ENCODE data around the gene ENGASE.

DNA sequence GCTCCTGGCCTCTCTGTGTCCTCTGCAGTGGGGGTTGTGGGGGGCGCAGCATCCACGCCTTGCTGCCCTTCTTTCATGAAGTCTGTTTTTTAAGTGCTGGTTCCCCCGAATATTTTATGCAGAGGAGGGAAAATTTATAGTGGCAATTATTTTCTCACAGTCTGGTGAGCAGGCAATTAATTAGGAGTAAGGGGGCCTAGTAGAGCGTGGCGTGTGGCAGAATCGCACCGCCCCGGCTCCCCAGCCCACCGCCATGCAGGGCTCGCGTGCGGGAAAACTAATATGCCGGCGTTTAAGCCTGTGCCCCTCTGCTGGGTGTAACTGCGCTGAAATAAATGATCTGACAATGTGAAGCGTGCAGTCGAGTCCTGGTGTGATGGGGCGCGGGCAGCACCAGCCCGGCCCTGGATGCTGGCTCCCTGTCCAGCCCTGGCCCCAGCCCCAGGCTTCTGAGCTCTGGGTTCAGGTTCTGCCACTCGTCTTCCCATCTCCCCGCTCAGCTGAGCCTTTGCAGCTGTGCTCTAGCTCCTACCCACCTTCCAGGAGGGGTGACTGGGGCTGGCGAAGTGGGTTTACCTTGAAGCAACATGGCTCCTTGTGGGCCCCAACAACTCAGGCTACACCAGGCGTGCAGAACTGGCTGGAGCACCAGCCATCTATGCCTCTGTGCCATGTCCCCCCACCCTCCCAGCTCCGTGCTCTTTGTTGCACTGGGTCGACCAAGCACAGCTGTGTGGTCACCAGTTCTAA, 13.8 kb downstream of the ENGASE start:
- TF ChIP-seq POLR2A (IDR thresholded peaks at IDR 0.05) (no peak), POLR2AphosphoS5 (IDR thresholded peaks at IDR 0.05) (no peak), EP300 (IDR thresholded peaks at IDR 0.05) (no peak)
- TF ChIP-seq, protein P1, sequence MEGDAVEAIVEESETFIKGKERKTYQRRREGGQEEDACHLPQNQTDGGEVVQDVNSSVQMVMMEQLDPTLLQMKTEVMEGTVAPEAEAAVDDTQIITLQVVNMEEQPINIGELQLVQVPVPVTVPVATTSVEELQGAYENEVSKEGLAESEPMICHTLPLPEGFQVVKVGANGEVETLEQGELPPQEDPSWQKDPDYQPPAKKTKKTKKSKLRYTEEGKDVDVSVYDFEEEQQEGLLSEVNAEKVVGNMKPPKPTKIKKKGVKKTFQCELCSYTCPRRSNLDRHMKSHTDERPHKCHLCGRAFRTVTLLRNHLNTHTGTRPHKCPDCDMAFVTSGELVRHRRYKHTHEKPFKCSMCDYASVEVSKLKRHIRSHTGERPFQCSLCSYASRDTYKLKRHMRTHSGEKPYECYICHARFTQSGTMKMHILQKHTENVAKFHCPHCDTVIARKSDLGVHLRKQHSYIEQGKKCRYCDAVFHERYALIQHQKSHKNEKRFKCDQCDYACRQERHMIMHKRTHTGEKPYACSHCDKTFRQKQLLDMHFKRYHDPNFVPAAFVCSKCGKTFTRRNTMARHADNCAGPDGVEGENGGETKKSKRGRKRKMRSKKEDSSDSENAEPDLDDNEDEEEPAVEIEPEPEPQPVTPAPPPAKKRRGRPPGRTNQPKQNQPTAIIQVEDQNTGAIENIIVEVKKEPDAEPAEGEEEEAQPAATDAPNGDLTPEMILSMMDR (IDR thresholded peaks at IDR 0.05) = no peak
